ENCODE measurements around the gene FAM50B. TPM values are rescaled to one million over a fixed set of nuclear protein-coding genes. Genes with fewer than 3 reads are reported as not detected.

FAM50B gene
- total and polyA plus RNA-seq, 2 of the 13 experiments (the other 11 are each of a cell fraction or from before 2014, with no cell fraction given), result 0.05 TPM; not detected in 1

DNA sequence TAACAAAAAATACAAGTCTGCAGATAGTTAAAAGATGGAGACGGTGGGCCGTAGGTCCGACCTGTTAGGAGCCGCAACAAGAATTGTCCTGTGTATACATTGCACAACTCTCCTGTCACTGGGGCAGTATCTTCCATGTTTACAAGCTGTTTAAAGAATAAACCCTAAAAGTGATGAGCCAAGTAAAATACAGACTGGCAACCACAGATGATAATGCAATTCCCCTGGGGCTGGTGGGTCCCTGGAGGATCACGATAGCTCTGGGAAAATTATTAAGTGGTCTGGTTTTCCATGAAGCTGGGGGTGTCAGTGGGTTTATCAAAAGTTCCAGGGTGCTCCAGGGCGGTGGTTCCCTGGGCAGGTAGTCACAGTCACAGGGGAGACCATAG is 8.1 kb upstream of the FAM50B start (continued):
- peak; percentile 76; the same call in 1 of the 2 replicates for TF ChIP-seq MIER3 (CRISPR knock-in tag; IDR thresholded peaks at IDR 0.05; ENCODE audit: borderline replicate concordance)
- TF ChIP-seq, protein P1, sequence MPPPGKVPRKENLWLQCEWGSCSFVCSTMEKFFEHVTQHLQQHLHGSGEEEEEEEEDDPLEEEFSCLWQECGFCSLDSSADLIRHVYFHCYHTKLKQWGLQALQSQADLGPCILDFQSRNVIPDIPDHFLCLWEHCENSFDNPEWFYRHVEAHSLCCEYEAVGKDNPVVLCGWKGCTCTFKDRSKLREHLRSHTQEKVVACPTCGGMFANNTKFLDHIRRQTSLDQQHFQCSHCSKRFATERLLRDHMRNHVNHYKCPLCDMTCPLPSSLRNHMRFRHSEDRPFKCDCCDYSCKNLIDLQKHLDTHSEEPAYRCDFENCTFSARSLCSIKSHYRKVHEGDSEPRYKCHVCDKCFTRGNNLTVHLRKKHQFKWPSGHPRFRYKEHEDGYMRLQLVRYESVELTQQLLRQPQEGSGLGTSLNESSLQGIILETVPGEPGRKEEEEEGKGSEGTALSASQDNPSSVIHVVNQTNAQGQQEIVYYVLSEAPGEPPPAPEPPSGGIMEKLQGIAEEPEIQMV (CRISPR knock-in tag; IDR thresholded peaks at IDR 0.05; ENCODE audit: low read depth), result no peak
- TF ChIP-seq, protein P2, sequence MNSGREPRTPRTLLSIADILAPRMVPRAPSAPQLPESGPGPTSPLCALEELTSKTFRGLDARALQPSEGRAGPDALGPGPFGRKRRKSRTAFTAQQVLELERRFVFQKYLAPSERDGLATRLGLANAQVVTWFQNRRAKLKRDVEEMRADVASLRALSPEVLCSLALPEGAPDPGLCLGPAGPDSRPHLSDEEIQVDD (CRISPR knock-in tag; IDR thresholded peaks at IDR 0.05; ENCODE audit: borderline replicate concordance), result no peak
- TF ChIP-seq, protein P3, sequence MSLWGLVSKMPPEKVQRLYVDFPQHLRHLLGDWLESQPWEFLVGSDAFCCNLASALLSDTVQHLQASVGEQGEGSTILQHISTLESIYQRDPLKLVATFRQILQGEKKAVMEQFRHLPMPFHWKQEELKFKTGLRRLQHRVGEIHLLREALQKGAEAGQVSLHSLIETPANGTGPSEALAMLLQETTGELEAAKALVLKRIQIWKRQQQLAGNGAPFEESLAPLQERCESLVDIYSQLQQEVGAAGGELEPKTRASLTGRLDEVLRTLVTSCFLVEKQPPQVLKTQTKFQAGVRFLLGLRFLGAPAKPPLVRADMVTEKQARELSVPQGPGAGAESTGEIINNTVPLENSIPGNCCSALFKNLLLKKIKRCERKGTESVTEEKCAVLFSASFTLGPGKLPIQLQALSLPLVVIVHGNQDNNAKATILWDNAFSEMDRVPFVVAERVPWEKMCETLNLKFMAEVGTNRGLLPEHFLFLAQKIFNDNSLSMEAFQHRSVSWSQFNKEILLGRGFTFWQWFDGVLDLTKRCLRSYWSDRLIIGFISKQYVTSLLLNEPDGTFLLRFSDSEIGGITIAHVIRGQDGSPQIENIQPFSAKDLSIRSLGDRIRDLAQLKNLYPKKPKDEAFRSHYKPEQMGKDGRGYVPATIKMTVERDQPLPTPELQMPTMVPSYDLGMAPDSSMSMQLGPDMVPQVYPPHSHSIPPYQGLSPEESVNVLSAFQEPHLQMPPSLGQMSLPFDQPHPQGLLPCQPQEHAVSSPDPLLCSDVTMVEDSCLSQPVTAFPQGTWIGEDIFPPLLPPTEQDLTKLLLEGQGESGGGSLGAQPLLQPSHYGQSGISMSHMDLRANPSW (CRISPR knock-in tag; IDR thresholded peaks at IDR 0.05; ENCODE audit: borderline replicate concordance), result no peak
- TF ChIP-seq ZNF496 (CRISPR knock-in tag; IDR thresholded peaks at IDR 0.05; ENCODE audit: insufficient replicate concordance), result no peak
- no peak for TF ChIP-seq TBP (CRISPR knock-in tag; IDR thresholded peaks at IDR 0.05)
- TF ChIP-seq, protein P4, sequence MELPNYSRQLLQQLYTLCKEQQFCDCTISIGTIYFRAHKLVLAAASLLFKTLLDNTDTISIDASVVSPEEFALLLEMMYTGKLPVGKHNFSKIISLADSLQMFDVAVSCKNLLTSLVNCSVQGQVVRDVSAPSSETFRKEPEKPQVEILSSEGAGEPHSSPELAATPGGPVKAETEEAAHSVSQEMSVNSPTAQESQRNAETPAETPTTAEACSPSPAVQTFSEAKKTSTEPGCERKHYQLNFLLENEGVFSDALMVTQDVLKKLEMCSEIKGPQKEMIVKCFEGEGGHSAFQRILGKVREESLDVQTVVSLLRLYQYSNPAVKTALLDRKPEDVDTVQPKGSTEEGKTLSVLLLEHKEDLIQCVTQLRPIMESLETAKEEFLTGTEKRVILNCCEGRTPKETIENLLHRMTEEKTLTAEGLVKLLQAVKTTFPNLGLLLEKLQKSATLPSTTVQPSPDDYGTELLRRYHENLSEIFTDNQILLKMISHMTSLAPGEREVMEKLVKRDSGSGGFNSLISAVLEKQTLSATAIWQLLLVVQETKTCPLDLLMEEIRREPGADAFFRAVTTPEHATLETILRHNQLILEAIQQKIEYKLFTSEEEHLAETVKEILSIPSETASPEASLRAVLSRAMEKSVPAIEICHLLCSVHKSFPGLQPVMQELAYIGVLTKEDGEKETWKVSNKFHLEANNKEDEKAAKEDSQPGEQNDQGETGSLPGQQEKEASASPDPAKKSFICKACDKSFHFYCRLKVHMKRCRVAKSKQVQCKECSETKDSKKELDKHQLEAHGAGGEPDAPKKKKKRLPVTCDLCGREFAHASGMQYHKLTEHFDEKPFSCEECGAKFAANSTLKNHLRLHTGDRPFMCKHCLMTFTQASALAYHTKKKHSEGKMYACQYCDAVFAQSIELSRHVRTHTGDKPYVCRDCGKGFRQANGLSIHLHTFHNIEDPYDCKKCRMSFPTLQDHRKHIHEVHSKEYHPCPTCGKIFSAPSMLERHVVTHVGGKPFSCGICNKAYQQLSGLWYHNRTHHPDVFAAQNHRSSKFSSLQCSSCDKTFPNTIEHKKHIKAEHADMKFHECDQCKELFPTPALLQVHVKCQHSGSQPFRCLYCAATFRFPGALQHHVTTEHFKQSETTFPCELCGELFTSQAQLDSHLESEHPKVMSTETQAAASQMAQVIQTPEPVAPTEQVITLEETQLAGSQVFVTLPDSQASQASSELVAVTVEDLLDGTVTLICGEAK (IDR thresholded peaks at IDR 0.05), result no peak
- TF ChIP-seq, protein P4 (CRISPR knock-in tag; IDR thresholded peaks at IDR 0.05), result no peak
- TF ChIP-seq, protein P5, sequence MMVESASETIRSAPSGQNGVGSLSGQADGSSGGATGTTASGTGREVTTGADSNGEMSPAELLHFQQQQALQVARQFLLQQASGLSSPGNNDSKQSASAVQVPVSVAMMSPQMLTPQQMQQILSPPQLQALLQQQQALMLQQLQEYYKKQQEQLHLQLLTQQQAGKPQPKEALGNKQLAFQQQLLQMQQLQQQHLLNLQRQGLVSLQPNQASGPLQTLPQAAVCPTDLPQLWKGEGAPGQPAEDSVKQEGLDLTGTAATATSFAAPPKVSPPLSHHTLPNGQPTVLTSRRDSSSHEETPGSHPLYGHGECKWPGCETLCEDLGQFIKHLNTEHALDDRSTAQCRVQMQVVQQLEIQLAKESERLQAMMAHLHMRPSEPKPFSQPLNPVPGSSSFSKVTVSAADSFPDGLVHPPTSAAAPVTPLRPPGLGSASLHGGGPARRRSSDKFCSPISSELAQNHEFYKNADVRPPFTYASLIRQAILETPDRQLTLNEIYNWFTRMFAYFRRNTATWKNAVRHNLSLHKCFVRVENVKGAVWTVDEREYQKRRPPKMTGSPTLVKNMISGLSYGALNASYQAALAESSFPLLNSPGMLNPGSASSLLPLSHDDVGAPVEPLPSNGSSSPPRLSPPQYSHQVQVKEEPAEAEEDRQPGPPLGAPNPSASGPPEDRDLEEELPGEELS (CRISPR knock-in tag; IDR thresholded peaks at IDR 0.05), result peak; percentile 97
- TF ChIP-seq REXO4 (CRISPR knock-in tag; IDR thresholded peaks at IDR 0.05; ENCODE audit: borderline replicate concordance), result no peak
- TF ChIP-seq PRPF4 (IDR thresholded peaks at IDR 0.05; ENCODE audit: low read depth, low read length, poor library complexity, severe bottlenecking), result no peak
- TF ChIP-seq ELF1 (CRISPR knock-in tag; IDR thresholded peaks at IDR 0.05), result peak; percentile 11; the same call in 1 of the 2 replicates
- no peak for TF ChIP-seq ZBTB20 (CRISPR knock-in tag; IDR thresholded peaks at IDR 0.05; ENCODE audit: borderline replicate concordance, low read depth)
- TF ChIP-seq MTA3 (CRISPR knock-in tag; IDR thresholded peaks at IDR 0.05), result no peak

Measured in HepG2 (cell line).